Smooth muscle cell (in vitro differentiated cells): ENCODE measurements around the gene COA8. TPM values are rescaled to one million over a fixed set of nuclear protein-coding genes. Genes with fewer than 3 reads are reported as not detected.
A peak's percentile ranks its signal among the peaks of the same experiment; 100 is the strongest.
"Not testable (repeated sequence)": the region's sequence is repeated elsewhere in the genome, so short reads cannot be mapped to it uniquely, and the experiment has no call there.

Experiments used
- DNase-seq: peaks from one replicate; lab custom pipeline; 2025; ENCODE audit not compliant: unreplicated experiment; lab: John Stamatoyannopoulos, UW
- H2AFZ ChIP-seq: fragments of 200-600 bp; sonication (generic); 2 replicates; pipeline ENCODE4 v1.6.0; 2016; ENCODE audit warnings: antibody characterized with exemption, low read depth, mild to moderate bottlenecking
- H3F3A ChIP-seq: fragments of 200-600 bp; sonication (generic); 2 replicates; pipeline ENCODE4 v1.6.0; 2017; ENCODE audit warnings: antibody characterized with exemption, low read depth
- H3K27ac ChIP-seq: fragments of 200-600 bp; sonication (generic); 2 replicates; pipeline ENCODE4 v1.5.1; 2016; ENCODE audit warnings: low read depth, mild to moderate bottlenecking
- H3K27me3 ChIP-seq: fragments of 200-600 bp; sonication (generic); 2 replicates; pipeline ENCODE4 v1.6.1; 2016; ENCODE audit warnings: low read depth, mild to moderate bottlenecking
- H3K36me3 ChIP-seq: fragments of 200-600 bp; sonication (generic); 2 replicates; pipeline ENCODE4 v1.5.1; 2016; ENCODE audit warnings: low read depth
- H3K4me1 ChIP-seq: fragments of 200-600 bp; sonication (generic); 2 replicates; pipeline ENCODE4 v1.5.1; 2016; ENCODE audit warnings: low read depth
- H3K4me2 ChIP-seq: fragments of 200-600 bp; sonication (generic); 2 replicates; pipeline ENCODE4 v1.6.0; 2016; ENCODE audit warnings: mild to moderate bottlenecking
- H3K4me3 ChIP-seq: fragments of 200-600 bp; sonication (generic); 2 replicates; pipeline ENCODE4 v1.5.1; 2016; ENCODE audit warnings: mild to moderate bottlenecking
- H3K79me2 ChIP-seq: fragments of 200-600 bp; sonication (generic); 2 replicates; pipeline ENCODE4 v1.6.0; 2016; ENCODE audit warnings: low read depth, mild to moderate bottlenecking
- H3K9ac ChIP-seq: fragments of 200-600 bp; sonication (generic); 2 replicates; pipeline ENCODE4 v1.6.0; 2016; ENCODE audit warnings: low read depth
- H3K9me3 ChIP-seq: fragments of 200-600 bp; sonication (generic); replicated peaks from 2 replicates; pipeline ENCODE4 v1.5.1; 2016; ENCODE audit warnings: low read depth
- H4K20me1 ChIP-seq: fragments of 200-600 bp; sonication (generic); 2 replicates; pipeline ENCODE4 v1.6.0; 2016; ENCODE audit warnings: low read depth
- CTCF ChIP-seq: fragments of 200-600 bp; sonication (generic); IDR thresholded peaks from 2 replicates; pipeline ENCODE4 v1.5.1; 2017; ENCODE audit warnings: borderline replicate concordance, mild to moderate bottlenecking, antibody characterized with exemption; ENCODE audit not compliant: insufficient read depth, poor library complexity, severe bottlenecking
- WGBS: methylation state at CpG from one replicate; pipeline ENCODE4 v1.1.7; 2016; ENCODE audit warnings: low lambda C conversion rate; 5-methylcytosine and 5-hydroxymethylcytosine counted together
- polyA plus RNA-seq: library from polyadenylated mRNA; unstranded; fragments of >200 nt; fragmentation: Nextera tagmentation; extraction: Ambion mirVana; gene quantifications from 2 replicates; pipeline ENCODE4 v1.2.1, GENCODE V29; 2016
- total RNA-seq: library from RNA; depleted of rRNA; stranded (reverse); fragments of >200 nt; gene quantifications from 2 replicates; pipeline ENCODE4 v1.2.3, GENCODE V29; 2014

The COA8 gene
- total and polyA plus RNA-seq, 2 experiments from 2014 or later, result 33.4 to 69.9 TPM

- 37% methylated on average over 25 of the region's 25 CpGs for WGBS
- H3K27me3 ChIP-seq, result no peaks in the 10 kb centered on the region
- H4K20me1 ChIP-seq, result no peaks in the 10 kb centered on the region
- no peak for DNase-seq
- no peaks in the 10 kb centered on the region for H3K4me1 ChIP-seq
- TF ChIP-seq CTCF, result no peak
- peak overlapping the region; percentile 63 for H3K4me2 ChIP-seq
- no peak overlapping the region for H3K27ac ChIP-seq
- H3K4me3 ChIP-seq, result no peak overlapping the region
- no peaks in the 10 kb centered on the region for H3F3A ChIP-seq
- H2AFZ ChIP-seq, result no peak overlapping the region
- no peaks in the 10 kb centered on the region for H3K9me3 ChIP-seq
- no peaks in the 10 kb centered on the region for H3K79me2 ChIP-seq
- H3K9ac ChIP-seq, result no peak overlapping the region
- H3K36me3 ChIP-seq, result no peaks in the 10 kb centered on the region
Measured at GRCh38 chr14:103606963-103607668, 44.4 kb downstream of the COA8 start.

GRCh38 chr14:103607822-103608221 is 45.1 kb downstream of the COA8 start:
- no peak for DNase-seq
- no peaks in the 10 kb centered on the region for H3K27me3 ChIP-seq
- no peak overlapping the region for H3K4me2 ChIP-seq
- no peaks in the 10 kb centered on the region for H3K36me3 ChIP-seq
- H3K4me3 ChIP-seq, result no peak overlapping the region
- no peak overlapping the region for H3K27ac ChIP-seq
- no peak overlapping the region for H2AFZ ChIP-seq
- H4K20me1 ChIP-seq, result no peaks in the 10 kb centered on the region
- H3F3A ChIP-seq, result no peaks in the 10 kb centered on the region
- no peak for TF ChIP-seq CTCF
- H3K9ac ChIP-seq, result no peak overlapping the region
- WGBS, result 81% methylated on average over 15 of the region's 15 CpGs
- H3K9me3 ChIP-seq, result no peaks in the 10 kb centered on the region
- no peaks in the 10 kb centered on the region for H3K4me1 ChIP-seq
- no peaks in the 10 kb centered on the region for H3K79me2 ChIP-seq

GRCh38 chr14:103609081-103609480 is 46.3 kb downstream of the COA8 start:
- H2AFZ ChIP-seq, H3K9me3 ChIP-seq, DNase-seq, H3K79me2 ChIP-seq, H3K27ac ChIP-seq, H3K4me3 ChIP-seq, H3K36me3 ChIP-seq, H3K4me2 ChIP-seq, H3K27me3 ChIP-seq, H3F3A ChIP-seq, H3K9ac ChIP-seq, H3K4me1 ChIP-seq, H4K20me1 ChIP-seq: not testable (repeated sequence)
- WGBS, result 94% methylated on average over 4 of the region's 4 CpGs

- H3K27ac ChIP-seq, result no peak overlapping the region
- no peaks in the 10 kb centered on the region for H4K20me1 ChIP-seq
- H3F3A ChIP-seq, result no peaks in the 10 kb centered on the region
Measured at GRCh38 chr14:103611215-103611614, 48.5 kb downstream of the COA8 start.

More at GRCh38 chr14:103611215-103611614, 48.5 kb downstream of the COA8 start:
- Histone ChIP-seq H3K36me3 (no peaks in the 10 kb centered on the region), H3K9ac (no peak overlapping the region), H3K4me3 (no peak overlapping the region), H3K4me2 (no peak overlapping the region), H3K9me3 (no peaks in the 10 kb centered on the region), H3K79me2 (no peaks in the 10 kb centered on the region), H2AFZ (no peak overlapping the region), H3K4me1 (no peaks in the 10 kb centered on the region), H3K27me3 (no peaks in the 10 kb centered on the region)
- no peak for TF ChIP-seq CTCF
- WGBS, result 92% methylated on average over 2 of the region's 2 CpGs
- DNase-seq, result no peak
